Thoracic aorta endothelial cell (primary cell): ENCODE measurements around the gene MYDGF. TPM values are rescaled to one million over a fixed set of nuclear protein-coding genes. Genes with fewer than 3 reads are reported as not detected.

ENCODE experiments used
- total RNA-seq: library from RNA; depleted of rRNA; stranded (reverse); fragments of >200 nt; gene quantifications from 2 replicates; pipeline ENCODE4 v1.2.3, GENCODE V29; 2012

Gene MYDGF
- 162 and 175 TPM in 2 replicates for total RNA-seq

DNA sequence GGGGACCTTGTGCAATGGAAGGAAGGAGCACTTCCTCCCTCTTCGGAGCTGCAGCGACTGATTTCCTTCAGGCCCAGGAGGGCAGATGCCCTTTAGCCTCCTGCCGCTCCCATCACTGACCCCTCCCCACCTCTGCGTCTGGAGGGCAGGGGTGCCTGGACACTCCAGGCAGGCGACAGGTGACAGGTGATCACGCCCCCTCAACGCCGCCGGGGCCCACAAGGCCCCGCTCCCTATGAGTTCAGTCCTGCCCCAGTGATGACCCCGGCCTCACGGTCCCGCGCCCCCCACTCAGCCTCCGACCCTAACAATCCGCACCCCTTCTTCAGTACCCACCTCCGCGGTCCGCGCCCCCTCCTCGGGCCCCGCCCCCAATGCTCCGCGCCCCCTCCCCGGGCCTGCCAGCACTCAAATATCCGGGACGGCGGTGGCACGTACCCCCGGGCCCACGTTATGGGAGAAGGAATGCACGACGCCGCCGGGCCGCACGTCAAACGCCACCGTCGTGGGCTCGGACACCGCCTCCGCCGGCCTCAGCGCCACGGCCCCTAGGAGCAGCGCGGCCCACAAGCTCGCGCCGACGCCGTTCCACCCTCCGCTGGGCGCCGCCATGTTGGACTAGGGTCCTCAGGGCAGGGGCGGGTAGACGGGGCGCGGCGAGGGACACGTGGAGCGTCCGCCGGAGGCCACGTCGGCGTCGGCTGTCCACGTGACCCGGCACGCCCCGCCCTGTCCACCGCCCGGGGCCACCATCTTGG lies at the start of gene MYDGF:
Gene MYDGF (minus strand): TSS at position 620 of the 758 bp plus-strand sequence. CDS start 8 bp downstream, at position 612.

DNA sequence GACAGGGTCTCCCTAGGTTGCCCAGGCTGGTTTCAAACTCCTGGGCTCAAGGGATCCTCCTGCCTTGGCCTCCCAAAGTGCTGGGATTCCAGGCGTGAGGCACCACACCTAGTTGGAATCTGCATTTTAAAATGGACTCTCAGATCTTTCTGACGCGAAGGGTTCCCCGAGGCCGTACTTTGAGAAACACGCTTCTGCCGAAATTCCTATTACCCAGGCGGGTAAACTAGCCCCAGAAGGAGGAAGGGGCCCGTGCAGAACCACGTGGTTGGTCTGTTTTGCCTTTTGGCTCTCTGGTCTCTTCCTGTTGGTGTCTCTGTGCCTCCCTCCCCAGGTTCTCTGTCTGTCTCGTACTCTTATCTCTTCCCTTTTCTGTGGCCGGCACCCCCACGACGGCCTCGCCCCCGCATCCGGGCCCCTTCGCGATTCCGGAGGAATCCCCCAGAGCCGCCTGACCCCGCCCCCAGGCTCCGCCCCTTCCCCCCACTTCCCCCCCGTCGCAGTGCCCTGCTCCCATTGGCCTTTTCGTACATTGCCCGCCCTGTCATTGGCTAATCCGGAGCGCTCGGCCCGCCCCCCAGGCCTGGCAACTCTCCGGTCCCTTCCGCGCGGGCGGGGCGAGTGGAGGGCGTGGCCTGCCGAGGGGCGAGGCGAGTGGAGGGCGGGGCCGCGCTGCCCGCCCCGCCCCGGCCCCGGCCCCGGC lies 31.2 kb downstream of the MYDGF start, which contains the start of gene TNFAIP8L1:
Gene TNFAIP8L1 (plus strand): TSS at position 689 of the 703 bp plus-strand sequence. CDS start 12,354 bp downstream, outside the sequence.

Other genes starting within 250 kb of the MYDGF start
- gene UBXN6, start 212.5 kb downstream of the MYDGF start, total RNA-seq, result 64.5 and 67.0 TPM in 2 replicates
- gene HDGFL2, start 198.0 kb downstream of the MYDGF start, total RNA-seq, result 57.0 and 58.1 TPM in 2 replicates
- under 0.01 TPM in 1 of 2 replicates, not detected in the other for gene PLIN4, start 151.9 kb downstream of the MYDGF start, total RNA-seq
- 0.14 and 0.53 TPM in 2 replicates for gene PLIN5, start 135.1 kb downstream of the MYDGF start, total RNA-seq
- gene LRG1, start 130.3 kb downstream of the MYDGF start, total RNA-seq, result 0.27 and 0.29 TPM in 2 replicates
- gene SEMA6B, start 110.7 kb downstream of the MYDGF start, total RNA-seq, result 116 and 141 TPM in 2 replicates
- 22.7 and 23.0 TPM in 2 replicates for gene TNFAIP8L1, start 30.8 kb downstream of the MYDGF start, total RNA-seq
- 69.8 and 85.8 TPM in 2 replicates for gene DPP9, start 53.5 kb upstream of the MYDGF start, total RNA-seq
- 14.6 and 15.1 TPM in 2 replicates for gene FEM1A, start 121.4 kb upstream of the MYDGF start, total RNA-seq
- gene TICAM1, start 161.4 kb upstream of the MYDGF start, total RNA-seq, result 3.9 and 5.5 TPM in 2 replicates
- gene PLIN3, start 197.3 kb upstream of the MYDGF start, total RNA-seq, result 78.6 and 98.9 TPM in 2 replicates
- gene ARRDC5, start 232.6 kb upstream of the MYDGF start, total RNA-seq, result not detected in 2 replicates
- gene UHRF1, start 239.2 kb upstream of the MYDGF start, total RNA-seq, result 47.7 and 57.4 TPM in 2 replicates